ENCODE measurements around the gene HYDIN. TPM values are rescaled to one million over a fixed set of nuclear protein-coding genes. Genes with fewer than 3 reads are reported as not detected.
"Not testable (repeated sequence)": the region's sequence is repeated elsewhere in the genome, so short reads cannot be mapped to it uniquely, and the experiment has no call there.

HYDIN gene
- total and polyA plus RNA-seq, 7 donors: under 0.01 to 7.5 (median 1.6) TPM; not detected in 1

- H3K27ac ChIP-seq; H3K4me1 ChIP-seq; intact Hi-C loops (cut with DNase I); H3K9me3 ChIP-seq; H3K27me3 ChIP-seq; DNase-seq; H3K4me3 ChIP-seq; H3K36me3 ChIP-seq: not testable (repeated sequence)
- WGBS, 2 donors: 75 to 89% methylated on average over 1 of the region's 3 CpGs
Observed at GRCh38 chr16:70968332-70968731, 262.2 kb downstream of the HYDIN start.

GRCh38 chr16:70960169-70960568, 270.4 kb downstream of the HYDIN start:
- intact Hi-C loops (cut with DNase I); H3K27me3 ChIP-seq; H3K9me3 ChIP-seq; H3K4me1 ChIP-seq; H3K4me3 ChIP-seq; H3K27ac ChIP-seq; DNase-seq; H3K36me3 ChIP-seq: not testable (repeated sequence)
- WGBS, 2 donors: 32 to 84% methylated on average over 1 to 2 of the region's 3 CpGs

- H3K4me1 ChIP-seq; DNase-seq; H3K27me3 ChIP-seq; intact Hi-C loops (cut with DNase I); H3K36me3 ChIP-seq; H3K4me3 ChIP-seq; H3K27ac ChIP-seq; H3K9me3 ChIP-seq: not testable (repeated sequence)
- WGBS, 2 donors: 85 to 88% methylated on average over 4 of the region's 4 CpGs
Observed at GRCh38 chr16:70954922-70955321, 275.6 kb downstream of the HYDIN start.

GRCh38 chr16:70953824-70954223, 276.7 kb downstream of the HYDIN start:
- H3K4me3 ChIP-seq; H3K27me3 ChIP-seq; H3K9me3 ChIP-seq; H3K36me3 ChIP-seq; intact Hi-C loops (cut with DNase I); H3K4me1 ChIP-seq; DNase-seq; H3K27ac ChIP-seq: not testable (repeated sequence)
- WGBS, 2 donors: no CpG with 5 or more reads among the region's 5 CpGs

GRCh38 chr16:70943551-70943950, 287.0 kb downstream of the HYDIN start:
- H3K27me3 ChIP-seq; H3K4me1 ChIP-seq; H3K4me3 ChIP-seq; H3K9me3 ChIP-seq; H3K27ac ChIP-seq; DNase-seq; H3K36me3 ChIP-seq; intact Hi-C loops (cut with DNase I): not testable (repeated sequence)
- 70 to 72% methylated on average over 15 of the region's 15 CpGs for WGBS, 2 donors

- H3K27me3 ChIP-seq; H3K4me3 ChIP-seq; H3K27ac ChIP-seq; H3K36me3 ChIP-seq; DNase-seq; H3K9me3 ChIP-seq; intact Hi-C loops (cut with DNase I); H3K4me1 ChIP-seq: not testable (repeated sequence)
- 29 to 53% methylated on average over 3 of the region's 7 CpGs for WGBS, 2 donors
Observed at GRCh38 chr16:70939690-70940359, 290.7 kb downstream of the HYDIN start.

- H3K36me3 ChIP-seq; intact Hi-C loops (cut with DNase I); DNase-seq; H3K4me3 ChIP-seq; H3K9me3 ChIP-seq; H3K27me3 ChIP-seq; H3K27ac ChIP-seq; H3K4me1 ChIP-seq: not testable (repeated sequence)
- 75 to 77% methylated on average over 9 of the region's 12 CpGs for WGBS, 2 donors
Observed at GRCh38 chr16:70936781-70937525, 293.6 kb downstream of the HYDIN start.

GRCh38 chr16:70935325-70935724, 295.2 kb downstream of the HYDIN start:
- H3K9me3 ChIP-seq; intact Hi-C loops (cut with DNase I): not testable (repeated sequence)
- 11 to 90% methylated on average over 1 of the region's 4 CpGs for WGBS, 2 donors

GRCh38 chr16:70933746-70934145, 296.8 kb downstream of the HYDIN start:
- H3K27me3 ChIP-seq; H3K4me3 ChIP-seq; H3K9me3 ChIP-seq; intact Hi-C loops (cut with DNase I); H3K27ac ChIP-seq; DNase-seq; H3K4me1 ChIP-seq; H3K36me3 ChIP-seq: not testable (repeated sequence)
- 74 to 77% methylated on average over 8 of the region's 8 CpGs for WGBS, 2 donors

More at GRCh38 chr16:70935325-70935724, 295.2 kb downstream of the HYDIN start:
- not testable (repeated sequence) for H3K4me1 ChIP-seq, H3K27ac ChIP-seq, H3K4me3 ChIP-seq, H3K36me3 ChIP-seq, DNase-seq, H3K27me3 ChIP-seq

GRCh38 chr16:70930757-70931156, 299.8 kb downstream of the HYDIN start:
- H3K27me3 ChIP-seq; H3K4me1 ChIP-seq; DNase-seq; H3K36me3 ChIP-seq; H3K27ac ChIP-seq; H3K4me3 ChIP-seq; intact Hi-C loops (cut with DNase I); H3K9me3 ChIP-seq: not testable (repeated sequence)

- H3K4me1 ChIP-seq; intact Hi-C loops (cut with DNase I); H3K36me3 ChIP-seq; H3K9me3 ChIP-seq; H3K27me3 ChIP-seq; H3K27ac ChIP-seq; H3K4me3 ChIP-seq; DNase-seq: not testable (repeated sequence)
- WGBS, 2 donors: 27 to 62% methylated on average over 6 of the region's 6 CpGs
Observed at GRCh38 chr16:70922164-70922563, 308.4 kb downstream of the HYDIN start.

- H3K9me3 ChIP-seq; intact Hi-C loops (cut with DNase I); H3K4me1 ChIP-seq; DNase-seq; H3K27ac ChIP-seq; H3K4me3 ChIP-seq; H3K27me3 ChIP-seq; H3K36me3 ChIP-seq: not testable (repeated sequence)
- WGBS, 2 donors: 90 to 94% methylated on average over 21 of the region's 22 CpGs
Observed at GRCh38 chr16:70920661-70921060, 309.9 kb downstream of the HYDIN start.

GRCh38 chr16:70888208-70888607, 342.3 kb downstream of the HYDIN start:
- H3K9me3 ChIP-seq; H3K4me1 ChIP-seq; H3K4me3 ChIP-seq; intact Hi-C loops (cut with DNase I); H3K27ac ChIP-seq; DNase-seq; H3K36me3 ChIP-seq; H3K27me3 ChIP-seq: not testable (repeated sequence)
- WGBS, 2 donors: no CpG with 5 or more reads among the region's 1 CpG

Measured in sigmoid colon (tissue), 7 donors.